CD4-positive, alpha-beta memory T cell (primary cell): ENCODE data around the gene CASP6. TPM values are rescaled to one million over a fixed set of nuclear protein-coding genes. Genes with fewer than 3 reads are reported as not detected.

Source experiments
- polyA plus RNA-seq, 2 donors: library from polyadenylated mRNA; unstranded; fragments of 300-500 nt; fragmentation: Illumina TruSeq; gene quantifications; one replicate each; pipeline ENCODE4 v1.2.3, GENCODE V29; 2021
- total RNA-seq, 2 experiments: library from RNA; stranded (reverse); gene quantifications; one replicate each; pipeline ENCODE4 v1.2.3, GENCODE V29; 2021

The CASP6 gene
- total and polyA plus RNA-seq, 4 experiments from 2014 or later, result 16.5 to 115 (median 59.6) TPM

Other genes with a start within 250 kb of the CASP6 start
- gene MCUB, start 143.2 kb downstream of the CASP6 start, total RNA-seq, result 100 to 1,000 TPM; 142 to 146 TPM
- gene MCUB, start 143.2 kb downstream of the CASP6 start, polyA plus RNA-seq, result 100 to 1,000 TPM; 174 to 299 TPM
- gene PLA2G12A, start 26.6 kb upstream of the CASP6 start, total RNA-seq, result 10 to 100 TPM; 15.7 to 18.1 TPM
- gene PLA2G12A, start 26.6 kb upstream of the CASP6 start, polyA plus RNA-seq, result 10 to 100 TPM; 33.1 to 64.8 TPM
- gene CFI, start 98.6 kb upstream of the CASP6 start, total RNA-seq, result not detected
- gene CFI, start 98.6 kb upstream of the CASP6 start, polyA plus RNA-seq, result not detected
- gene GAR1, start 112.3 kb upstream of the CASP6 start, total RNA-seq, result 10 to 100 TPM; 13.7 to 14.1 TPM
- 10 to 100 TPM; 10.4 to 22.6 TPM for gene GAR1, start 112.3 kb upstream of the CASP6 start, polyA plus RNA-seq
- gene RRH, start 124.5 kb upstream of the CASP6 start, total RNA-seq, result under 1 TPM in 1 of 2 experiments, not detected in 1; 0.30 TPM
- not detected for gene RRH, start 124.5 kb upstream of the CASP6 start, polyA plus RNA-seq
- gene LRIT3, start 144.7 kb upstream of the CASP6 start, total RNA-seq, result under 1 TPM; 0.26 to 0.33 TPM
- gene LRIT3, start 144.7 kb upstream of the CASP6 start, polyA plus RNA-seq, result not detected
- not detected for gene EGF, start 209.4 kb upstream of the CASP6 start, total RNA-seq
- not detected for gene EGF, start 209.4 kb upstream of the CASP6 start, polyA plus RNA-seq